NCI-H2081 (cell line): ENCODE data around the gene ZNF426.
A peak's percentile ranks its signal among the peaks of the same experiment; 100 is the strongest.
"Not testable (repeated sequence)": the region's sequence is repeated elsewhere in the genome, so short reads cannot be mapped to it uniquely, and the experiment has no call there.

Experiments used
- DNase-seq, 2 experiments: peaks; one replicate each; lab custom pipeline; 2025; lab: John Stamatoyannopoulos, UW

ZNF426 gene

DNA sequence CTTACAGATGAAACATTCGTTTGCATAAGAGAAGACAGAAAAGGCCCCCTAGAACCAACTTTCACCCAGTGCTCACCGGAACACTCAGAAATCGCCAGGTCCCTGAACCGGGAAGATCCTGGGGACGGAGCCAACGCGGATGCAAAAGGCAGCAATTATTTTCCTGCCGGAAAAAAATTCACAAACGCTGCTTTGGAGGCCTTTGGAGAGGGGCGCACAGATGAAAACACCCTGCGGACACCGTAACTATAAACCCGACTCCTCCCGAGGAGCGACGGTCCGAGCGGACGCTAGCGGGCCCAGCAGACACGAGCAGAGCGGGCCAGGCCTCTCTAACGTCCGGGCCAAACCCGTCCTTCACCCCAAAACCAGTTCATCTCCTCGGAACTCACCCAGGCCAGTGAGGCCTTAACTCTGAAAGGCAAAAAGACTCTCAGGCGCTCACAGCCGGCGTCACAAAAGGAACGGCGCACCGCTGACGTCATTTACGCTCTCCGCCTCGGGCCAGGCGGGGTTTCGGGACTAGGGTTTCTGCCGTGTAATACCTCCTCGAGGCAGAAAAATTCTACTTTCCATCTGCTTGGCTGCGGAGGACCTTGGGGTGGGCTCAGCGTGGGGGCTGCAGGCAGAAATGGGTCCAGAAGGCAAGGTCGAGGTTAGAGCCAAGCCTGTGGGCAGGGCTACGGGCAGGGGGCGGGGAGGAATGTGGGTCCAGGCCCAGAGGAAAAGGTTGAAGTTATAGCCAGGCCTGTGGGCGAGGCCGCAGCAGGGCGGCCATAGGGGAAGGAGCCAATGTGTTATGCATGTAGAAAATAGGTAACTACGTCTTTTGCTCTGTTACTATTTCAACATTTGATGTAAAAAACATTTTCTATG, at the start of gene ZNF426:
TSS of gene ZNF426 (minus strand) at position 463 of the 876 bp plus-strand sequence. CDS start 2,413 bp downstream, outside the sequence.
- peak; percentile 79 to 88 for DNase-seq

DNA sequence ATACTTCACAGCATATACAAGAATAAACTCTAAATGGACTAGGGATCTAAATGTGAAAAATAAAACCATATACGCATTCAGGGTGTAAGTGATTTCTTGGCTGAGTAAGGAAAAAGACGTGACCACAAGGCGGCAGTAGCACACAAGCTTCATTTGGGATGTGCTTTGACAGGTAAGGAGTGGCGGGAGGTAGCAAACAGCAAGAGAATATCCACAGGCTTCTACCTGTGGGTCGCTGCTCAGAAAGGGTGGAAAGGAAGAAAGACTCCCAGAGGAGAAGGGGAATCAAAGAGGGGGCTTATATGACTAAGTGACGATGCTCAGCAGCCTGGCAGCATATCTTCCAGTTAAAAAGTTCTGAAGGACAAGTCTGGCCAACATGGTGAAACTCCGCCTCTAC, 48.3 kb upstream of the ZNF426 start:
- DNase-seq: peak; percentile 59 to 83

DNA sequence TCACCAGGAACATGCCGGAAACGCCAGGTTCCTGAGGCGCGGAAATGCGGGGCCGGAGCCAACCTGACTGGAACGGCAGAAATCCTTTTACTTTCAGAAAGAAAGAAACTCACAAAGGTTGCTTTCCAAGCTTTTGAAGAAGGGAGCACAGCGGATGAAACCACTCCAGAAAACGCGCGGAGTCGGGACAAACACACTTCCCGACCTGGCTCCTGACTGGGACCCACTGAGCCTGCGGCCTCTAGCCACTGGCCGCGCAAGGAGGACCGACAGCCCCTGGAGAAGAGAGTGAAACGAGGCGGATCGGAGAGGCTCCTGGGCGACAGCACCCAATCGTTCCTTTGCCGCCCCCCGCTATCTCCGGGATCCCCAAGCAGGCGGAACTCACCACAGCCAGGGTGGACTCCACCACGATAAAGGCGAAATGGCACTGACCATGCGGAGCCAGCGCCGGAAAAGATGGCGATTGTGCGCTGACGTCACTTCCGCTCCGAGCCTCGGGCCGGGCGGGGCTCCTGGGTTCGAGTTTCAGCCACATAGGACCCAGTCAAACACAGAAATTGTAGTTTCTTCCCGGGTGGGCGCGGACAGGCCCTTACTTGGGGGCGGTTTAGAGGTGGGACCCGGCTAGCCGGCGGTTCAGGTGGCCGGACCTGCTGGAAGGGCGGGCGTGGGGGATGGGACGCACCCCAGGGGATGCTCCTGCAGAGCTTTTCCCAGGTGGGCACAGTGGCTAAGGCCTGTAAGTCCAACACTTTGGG, 45.8 kb upstream of the ZNF426 start, which contains the start of gene ZNF121:
TSS of gene ZNF121 (minus strand) at position 432 of the 761 bp plus-strand sequence. CDS start 16,407 bp downstream, outside the sequence.
- peak; percentile 76 to 86 for DNase-seq

DNA sequence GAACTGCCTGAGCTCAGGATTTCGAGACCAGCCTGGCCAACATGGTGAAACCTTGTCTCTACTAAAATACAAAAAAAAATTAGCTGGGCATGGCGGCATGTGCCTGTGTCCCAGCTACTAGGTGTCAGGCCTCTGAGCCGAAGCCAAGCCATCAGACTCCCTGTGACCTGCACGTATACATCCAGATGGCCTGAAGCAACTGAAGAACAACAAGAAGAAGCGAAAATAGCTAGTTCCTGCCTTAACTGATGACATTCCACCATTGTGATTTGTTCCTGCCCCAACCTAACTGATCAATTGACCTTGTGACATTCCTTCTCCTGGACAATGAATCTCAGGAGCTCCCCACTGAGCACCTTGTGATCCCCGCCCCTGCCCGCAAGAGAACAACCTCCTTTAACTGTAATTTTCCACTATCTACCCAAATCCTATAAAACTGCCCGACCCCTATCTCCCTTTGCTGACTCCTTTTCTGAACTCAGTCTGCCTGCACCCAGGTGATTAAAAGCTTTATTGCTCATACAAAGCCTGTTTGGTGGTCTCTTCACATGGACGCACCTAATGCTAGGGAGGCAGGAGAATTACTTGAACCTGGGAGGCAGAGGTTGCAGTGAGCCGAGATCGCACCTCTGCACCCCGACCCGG, 43.8 kb upstream of the ZNF426 start:
- DNase-seq: not testable (repeated sequence)

DNA sequence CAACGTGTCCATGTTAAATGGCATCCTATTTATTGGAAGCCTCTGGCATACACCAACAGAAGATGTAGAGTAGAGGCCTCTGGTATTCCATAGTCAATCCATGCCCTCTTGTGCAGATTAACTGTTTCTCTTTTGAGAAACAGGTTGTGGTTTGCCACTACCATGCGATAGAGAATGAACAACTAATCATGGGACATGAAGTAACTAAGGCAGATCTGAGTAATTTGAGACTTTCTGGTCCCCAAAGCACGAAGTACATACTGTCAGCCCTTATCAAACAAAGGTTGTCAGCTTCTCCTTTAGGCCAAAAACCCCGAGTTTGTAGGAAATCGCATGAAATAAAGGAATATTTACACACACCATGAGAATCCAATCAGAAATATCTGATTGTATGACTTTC, 42.3 kb upstream of the ZNF426 start:
- DNase-seq: no peak

DNA sequence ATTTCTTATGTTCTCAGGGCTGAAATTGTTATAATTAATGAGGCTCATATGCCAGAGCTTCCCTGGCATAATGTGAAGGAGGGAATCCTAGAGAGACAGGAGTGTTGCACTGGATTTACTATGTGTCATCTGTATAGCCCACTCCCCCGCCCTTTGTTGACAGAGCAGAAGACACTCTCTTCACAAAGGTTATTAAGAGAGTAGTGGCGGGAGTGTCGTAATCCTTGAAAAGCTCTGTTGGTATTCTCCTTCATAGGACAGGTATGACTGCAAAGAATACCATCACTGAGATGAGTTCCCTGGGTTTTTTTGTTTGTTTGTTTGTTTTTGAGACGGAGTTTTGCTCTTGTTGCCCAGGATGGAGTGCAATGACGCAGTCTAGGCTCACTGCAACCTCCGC, 31.8 kb upstream of the ZNF426 start:
- no peak for DNase-seq

DNA sequence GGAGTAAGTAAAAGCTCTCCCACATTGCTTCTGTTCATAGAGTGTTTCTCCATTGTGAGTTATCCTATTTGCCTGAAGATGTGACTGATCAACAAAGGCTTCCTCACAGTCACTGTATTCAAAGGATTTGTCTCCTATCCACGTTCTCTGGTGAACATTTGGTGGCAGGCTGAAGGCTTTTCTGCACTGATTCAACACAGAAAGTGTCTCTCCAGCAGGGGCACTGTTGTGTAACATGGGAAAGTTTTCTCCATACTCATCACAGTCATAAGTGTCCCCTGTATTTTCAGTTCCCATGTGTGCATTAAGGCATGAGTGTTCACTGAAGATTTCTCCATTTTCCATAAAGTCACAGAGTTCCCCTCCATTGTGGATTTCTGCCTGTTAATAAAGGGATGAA, 28.3 kb upstream of the ZNF426 start:
- DNase-seq: no peak

DNA sequence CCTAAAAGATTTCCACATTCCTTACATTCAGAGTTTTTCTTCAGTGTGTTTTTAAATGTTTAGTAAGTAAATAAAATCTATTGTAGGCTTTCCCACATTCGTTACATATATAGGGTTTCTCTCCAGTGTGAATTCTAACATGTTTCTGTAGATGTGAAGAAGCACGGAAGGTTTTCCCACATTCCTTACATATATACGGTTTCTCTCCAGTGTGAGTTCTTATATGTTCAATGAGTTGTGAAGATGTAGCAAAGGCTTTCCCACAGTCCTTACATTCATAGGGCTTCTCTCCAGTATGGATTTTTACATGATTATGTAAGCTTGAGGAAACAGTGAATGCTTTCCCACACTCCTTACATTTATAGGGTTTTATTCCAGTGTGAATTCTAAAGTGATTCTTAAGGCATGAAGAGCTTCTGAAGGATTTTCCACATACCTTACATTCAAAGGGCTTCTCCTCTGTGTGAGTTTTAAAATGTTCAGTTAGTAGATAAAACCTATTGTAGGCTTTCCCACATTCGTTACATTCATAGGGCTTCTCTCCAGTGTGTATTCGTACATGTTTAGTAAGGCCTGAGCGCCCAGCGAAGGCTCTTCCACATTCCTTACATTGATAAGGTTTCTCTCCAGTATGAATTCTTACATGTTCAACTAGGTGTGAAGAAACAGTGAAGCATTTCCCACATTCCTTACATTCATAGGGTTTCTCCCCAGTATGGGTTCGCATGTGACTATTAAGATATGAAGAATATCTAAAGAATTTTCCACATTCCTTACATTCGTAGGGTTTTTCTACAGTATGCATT, 27.7 kb upstream of the ZNF426 start:
- no peak for DNase-seq

DNA sequence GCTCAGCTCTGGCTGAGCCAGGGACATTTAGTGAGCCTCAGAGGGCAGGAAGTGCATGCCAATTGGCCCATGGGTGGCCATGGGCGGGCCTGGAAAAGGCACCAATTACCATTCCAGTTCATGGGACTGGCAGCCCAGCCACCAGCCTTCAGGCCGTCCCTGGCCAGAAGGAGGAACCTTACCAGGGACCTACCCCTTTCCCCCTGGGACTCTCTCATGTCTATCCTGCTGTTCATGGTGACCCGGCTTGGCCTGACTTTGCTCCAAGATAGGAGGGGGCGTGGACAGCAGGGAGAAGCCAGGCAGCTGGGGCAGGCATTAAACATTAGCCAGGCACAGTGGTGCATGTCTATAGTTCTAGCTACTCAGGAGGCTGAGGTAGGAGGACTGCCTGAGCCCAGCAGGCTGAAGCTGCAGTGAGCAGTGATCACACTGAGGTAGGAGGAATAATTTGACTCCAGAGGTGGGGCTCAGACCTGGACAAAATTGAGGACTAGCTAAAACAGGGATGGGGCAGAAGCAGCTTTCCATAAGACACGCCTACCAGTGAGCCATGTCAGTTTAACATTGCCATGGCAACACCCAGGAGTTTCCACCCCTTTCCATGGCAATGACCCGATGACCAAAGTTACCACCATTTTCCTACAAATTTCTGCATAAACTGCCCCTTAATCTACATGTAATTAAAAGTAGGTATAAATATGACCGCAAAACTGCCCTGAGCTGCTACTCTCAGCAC, 14.3 kb upstream of the ZNF426 start:
- DNase-seq: no peak

DNA sequence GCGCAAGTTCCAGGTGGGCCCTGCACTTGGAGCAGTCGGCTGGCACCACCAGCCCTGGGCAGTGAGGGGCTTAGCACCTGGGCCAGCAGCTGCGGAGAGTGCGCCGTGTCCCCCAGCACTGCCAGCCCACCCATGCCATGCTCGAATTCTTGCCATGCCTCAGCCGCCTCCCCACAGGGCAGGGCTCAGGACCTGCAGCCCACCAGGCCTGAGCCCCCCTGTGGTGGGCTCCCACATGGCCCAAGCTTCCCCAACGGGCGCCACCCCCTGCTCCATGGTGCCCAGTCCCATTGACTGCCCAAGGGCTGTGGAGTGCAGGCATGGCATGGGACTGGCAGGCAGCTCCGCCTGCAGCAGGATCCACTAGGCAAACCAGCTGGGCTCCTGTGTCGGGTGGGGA, 9.4 kb upstream of the ZNF426 start:
- no peak for DNase-seq

DNA sequence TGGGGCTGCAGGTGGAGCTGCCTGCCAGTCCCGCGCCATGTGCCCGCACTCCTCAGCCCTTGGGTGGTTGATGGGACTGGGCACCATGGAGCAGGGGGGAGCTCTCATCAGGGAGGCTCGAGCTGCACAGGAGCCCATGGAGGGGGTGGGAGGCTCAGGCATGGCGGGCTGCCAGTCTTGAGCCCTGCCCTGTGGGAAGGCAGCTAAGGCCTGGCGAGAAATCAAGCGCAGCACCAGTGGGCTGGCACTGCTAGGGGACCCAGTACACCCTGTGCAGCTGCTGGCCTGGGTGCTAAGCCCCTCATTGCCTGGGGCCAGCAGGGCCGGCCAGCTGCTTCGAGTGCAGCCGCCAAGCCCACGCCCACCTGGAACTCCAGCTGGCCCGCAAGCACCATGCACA, 2.8 kb upstream of the ZNF426 start:
- not testable (repeated sequence) for DNase-seq

DNA sequence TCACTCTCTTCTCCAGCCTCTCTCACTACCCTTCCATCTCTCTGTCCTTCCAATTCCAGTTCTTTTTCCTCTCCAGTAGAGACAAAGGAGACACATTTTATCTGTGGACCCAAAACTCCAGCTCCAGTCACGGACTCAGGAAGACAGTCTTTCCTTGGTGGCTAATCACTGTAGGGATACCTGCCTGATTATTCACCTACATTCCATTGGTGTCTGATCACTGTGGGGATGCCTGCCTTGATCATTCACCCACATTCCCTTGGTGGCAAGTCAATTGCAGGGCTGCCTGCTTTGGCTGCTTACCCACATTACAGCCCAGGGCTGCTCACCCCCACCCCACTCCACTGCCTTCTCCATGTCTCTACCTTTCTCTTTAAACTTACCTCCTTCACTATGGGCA, 1.5 kb upstream of the ZNF426 start:
- DNase-seq: not testable (repeated sequence)

DNA sequence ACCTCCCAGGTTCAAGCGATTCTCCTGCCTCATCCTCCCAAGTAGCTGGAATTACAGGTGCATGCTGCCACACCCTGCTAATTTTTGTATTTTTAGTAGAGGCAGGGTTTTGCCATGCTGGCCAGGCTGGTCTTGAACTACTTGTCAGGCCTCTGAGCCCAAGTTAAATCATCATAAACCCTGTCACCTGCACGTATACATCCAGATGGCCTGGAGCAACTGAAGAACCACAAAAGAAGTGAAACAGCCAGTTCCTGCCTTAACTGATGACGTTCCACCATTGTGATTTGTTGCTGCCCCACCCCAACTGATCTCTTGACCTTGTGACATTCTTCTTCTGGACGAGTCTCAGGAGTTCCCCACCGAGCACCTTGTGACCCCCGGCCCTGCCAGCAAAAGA, 756 bp upstream of the ZNF426 start:
- DNase-seq: not testable (repeated sequence)

DNA sequence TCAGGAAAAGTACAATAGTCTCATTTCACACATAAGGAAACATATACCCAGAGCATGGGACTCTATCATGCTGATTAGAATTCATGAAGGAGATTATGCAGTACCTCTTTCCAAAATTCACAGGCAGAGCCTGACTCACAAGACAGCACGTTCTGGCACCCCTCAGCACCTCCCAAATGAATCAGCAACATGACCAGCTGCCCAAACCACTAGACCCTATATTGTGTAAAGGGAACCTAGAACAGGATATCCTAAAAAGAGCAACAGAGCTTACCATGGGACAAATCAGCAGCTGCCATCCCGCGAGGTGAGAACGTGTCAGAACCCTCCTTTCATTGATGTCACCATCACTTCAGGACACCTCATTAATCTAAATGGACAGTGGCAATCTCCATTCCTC, 2.5 kb downstream of the ZNF426 start:
- no peak for DNase-seq

DNA sequence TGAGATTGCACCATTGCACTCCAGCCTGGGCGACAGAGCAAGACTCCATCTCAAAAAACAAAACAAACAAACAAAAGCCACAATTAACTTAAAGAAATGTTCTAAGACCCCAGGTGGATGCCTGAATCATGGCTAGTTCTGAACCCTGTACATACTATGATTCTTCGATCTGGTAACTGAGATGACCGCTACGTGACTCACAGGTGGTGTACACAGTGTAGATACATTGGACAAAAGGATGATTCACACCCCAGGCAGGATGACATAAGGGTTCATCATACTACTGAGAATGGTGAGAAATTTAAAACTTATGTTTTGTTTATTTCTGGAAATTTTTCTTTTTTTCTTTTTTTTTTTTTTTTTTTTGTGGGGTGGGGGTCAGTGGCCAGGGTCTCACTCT, 6.5 kb downstream of the ZNF426 start:
- no peak for DNase-seq

DNA sequence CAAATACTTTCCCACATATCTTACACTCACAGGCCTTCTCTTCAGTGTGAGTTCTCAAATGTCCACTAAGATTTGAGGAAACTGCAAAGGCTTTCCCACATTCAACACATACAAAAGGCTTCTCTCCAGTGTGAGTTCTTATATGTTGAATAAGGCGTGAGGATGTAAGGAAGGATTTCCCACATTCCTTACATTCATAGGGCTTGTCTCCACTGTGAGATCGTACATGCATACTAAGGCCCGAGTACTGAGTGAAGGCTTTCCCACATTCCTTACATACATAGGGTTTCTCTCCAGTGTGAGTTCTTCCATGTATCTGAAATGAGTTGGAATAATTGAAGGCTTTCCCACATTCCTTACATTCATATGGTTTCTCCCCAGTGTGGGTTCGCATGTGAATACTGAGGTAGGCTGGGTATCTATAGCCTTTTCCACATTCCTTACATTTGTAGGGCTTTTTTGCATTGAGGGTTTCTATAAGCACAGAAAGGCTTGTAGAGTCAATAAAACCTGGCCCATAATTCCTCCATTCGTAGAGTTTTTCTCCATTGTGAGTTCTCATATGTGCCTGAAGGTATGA, 9.6 kb downstream of the ZNF426 start:
- no peak for DNase-seq

DNA sequence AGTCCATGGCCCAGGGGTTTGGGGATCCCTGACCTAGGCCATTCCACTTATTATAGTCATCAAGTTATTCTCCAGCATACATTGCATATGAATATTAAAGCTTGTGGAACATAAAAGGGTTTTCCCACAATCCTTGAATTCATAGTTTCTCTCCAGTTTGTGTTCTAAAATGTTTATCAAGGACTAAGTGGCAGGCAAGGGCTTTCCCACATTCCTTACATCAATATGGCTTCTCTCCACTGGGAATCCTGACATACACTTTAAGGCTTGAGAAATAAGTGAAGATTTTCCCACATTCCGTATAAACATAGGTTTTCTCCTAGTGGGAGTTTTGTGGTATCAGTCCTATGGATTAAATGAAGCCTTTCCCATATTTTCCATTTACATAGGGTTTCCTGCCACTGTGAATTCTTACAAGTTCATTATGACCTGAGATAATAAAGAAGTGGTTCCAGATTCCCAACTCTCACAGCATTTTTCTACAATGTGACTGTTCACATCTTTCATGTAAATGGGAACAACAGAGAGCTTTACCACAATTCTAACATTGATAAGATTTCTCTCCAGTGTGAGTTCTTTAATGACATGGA, 14.5 kb downstream of the ZNF426 start:
- DNase-seq: no peak

DNA sequence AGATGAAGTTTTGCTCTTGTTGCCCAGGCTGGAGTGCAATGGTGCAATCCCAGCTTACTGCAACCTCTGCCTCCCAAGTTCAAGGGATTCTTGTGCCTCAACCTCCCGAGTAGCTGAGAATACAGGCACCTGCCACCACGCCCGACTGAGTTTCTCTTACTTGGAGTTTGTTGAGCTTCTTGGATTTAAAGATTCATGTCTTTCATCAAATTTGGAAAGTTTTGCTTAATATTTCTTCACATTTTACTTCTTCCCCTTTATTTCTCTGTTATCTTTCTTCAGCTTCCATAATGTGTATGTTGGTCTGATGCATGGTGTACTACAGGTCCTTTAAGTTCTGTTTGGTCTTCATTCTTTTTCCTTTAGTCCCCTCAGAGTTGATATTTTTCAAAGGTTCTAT, 31.2 kb downstream of the ZNF426 start:
- DNase-seq: no peak

DNA sequence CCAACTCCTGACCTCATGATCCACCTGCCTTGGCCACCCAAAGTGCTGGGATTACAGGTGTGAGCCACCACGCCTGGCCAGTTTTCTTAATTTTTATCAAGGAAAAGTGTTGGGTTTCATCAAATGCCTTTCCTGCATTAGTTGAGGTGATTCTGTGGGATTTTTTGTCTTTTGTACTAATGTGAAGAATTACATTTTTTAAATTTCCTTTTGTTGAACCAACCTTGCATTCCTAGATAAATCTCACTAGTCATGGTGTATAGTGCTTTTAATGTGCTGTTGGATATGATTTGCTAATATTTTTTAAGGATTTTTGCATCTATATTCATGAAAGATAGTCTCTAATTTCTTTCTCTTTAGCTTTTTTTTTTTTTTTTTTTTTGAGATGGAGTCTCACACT, 37.6 kb downstream of the ZNF426 start:
- DNase-seq: no peak
